ENCODE measurements around the gene CFDP1. TPM values are rescaled to one million over a fixed set of nuclear protein-coding genes. Genes with fewer than 3 reads are reported as not detected.

Gene CFDP1
- polyA plus RNA-seq, 1 donor (not counting 4 experiments of a cell fraction or from before 2014, with no cell fraction given): 42.1 TPM

DNA sequence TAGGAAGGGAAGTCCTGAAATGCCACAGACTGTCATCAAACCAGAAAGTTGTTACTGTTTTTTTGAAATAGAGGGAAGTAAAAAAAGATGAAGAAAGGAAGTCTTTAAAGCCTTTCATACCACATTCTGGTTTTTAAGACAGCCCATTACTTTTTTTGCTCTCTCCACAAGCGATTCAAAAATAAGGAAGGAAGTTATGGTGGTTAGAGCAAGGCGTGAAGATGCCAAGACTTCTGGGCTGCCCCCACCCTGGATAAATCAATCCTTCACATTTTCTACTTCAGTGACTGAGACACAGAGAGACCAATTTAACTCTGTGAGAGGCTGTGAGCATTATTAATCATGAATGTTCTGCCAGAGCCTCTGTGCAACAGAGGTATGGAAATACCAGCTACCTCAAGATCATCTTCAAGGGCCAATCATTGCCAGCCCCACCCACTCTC is 99.6 kb downstream of the CFDP1 start:
- Histone ChIP-seq H3K4me1 (ENCODE audit: control insufficient read depth, extremely low read depth, insufficient read depth, low read length) (no peaks in the 10 kb centered on the region), H3K36me3 (ENCODE audit: control insufficient read depth in 2 of 2, extremely low read depth in 1 of 2, insufficient read depth in 2 of 2, low read length in 2 of 2) (peaks cover 0 to 3% of the 10 kb centered on the region in 2 experiments), H3K9me1 (ENCODE audit: control insufficient read depth, extremely low read depth, insufficient read depth, low read length) (no peaks in the 10 kb centered on the region), H3K27ac (ENCODE audit: control insufficient read depth, insufficient read depth, low read length) (no peak overlapping the region), H3K4me3 (ENCODE audit: control insufficient read depth in 2 of 3, extremely low read depth in 1 of 3, insufficient read depth in 2 of 3, low read depth in 1 of 3, low read length in 3 of 3) (no peak overlapping the region), H3K79me2 (ENCODE audit: control insufficient read depth, insufficient read depth, low read length) (no peaks in the 10 kb centered on the region), H3K9ac (ENCODE audit: control insufficient read depth, extremely low read depth, insufficient read depth, low read length) (no peak overlapping the region), H3K9me3 (ENCODE audit: control insufficient read depth, low read depth, low read length) (no peaks in the 10 kb centered on the region), H3K4me2 (ENCODE audit: control insufficient read depth, extremely low read depth, insufficient read depth, low read depth, low read length) (no peak overlapping the region), H4K20me1 (ENCODE audit: control insufficient read depth, extremely low read depth, insufficient read depth, low read length) (no peaks in the 10 kb centered on the region), H3K27me3 (ENCODE audit: control insufficient read depth, extremely low read depth, insufficient read depth, low read length) (no peaks in the 10 kb centered on the region), H2AFZ (ENCODE audit: control insufficient read depth, low read length) (no peak overlapping the region)
- FAIRE-seq (no peak), DNase-seq (ENCODE audit: low read depth, low spot score) (no peak)
- dilution Hi-C loops (cut with MboI; ENCODE audit: extremely low pct_ligation_motif_present, low sequenced_read_pairs): no loop called here
- TF ChIP-seq CTCF (optimal IDR thresholded peaks at IDR 0.05 in 1 of 3, IDR thresholded peaks at IDR 0.05 in 1 of 3, conservative IDR thresholded peaks at IDR 0.05 in 1 of 3; ENCODE audit: extremely low read depth in 1 of 3, insufficient read depth in 2 of 3, low read length in 3 of 3): no peak
- TF ChIP-seq EZH2 (IDR thresholded peaks at IDR 0.05; ENCODE audit: low read length): no peak

DNA sequence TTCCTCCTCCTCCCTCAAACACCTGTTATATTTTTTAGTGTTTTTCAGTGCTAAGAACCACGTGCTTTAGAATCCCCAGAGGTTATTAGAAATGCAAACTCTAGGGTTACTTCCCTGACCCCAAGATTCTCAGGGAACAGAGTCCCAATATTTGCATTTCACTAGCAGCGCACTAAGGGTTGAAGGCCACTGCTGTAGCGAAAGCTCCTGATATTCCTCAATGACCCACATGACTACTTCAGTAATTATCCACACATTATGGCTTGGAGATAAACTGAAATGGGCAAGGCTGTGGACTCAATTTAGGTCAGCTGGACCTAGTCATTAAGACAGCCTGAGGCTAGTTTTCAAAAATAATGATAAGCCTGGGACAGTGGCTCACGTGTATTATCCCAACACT is 103.4 kb downstream of the CFDP1 start:
- no peak overlapping the region for H3K9ac ChIP-seq (ENCODE audit: control insufficient read depth, extremely low read depth, insufficient read depth, low read length)

More for the DNA sequence above, 103.4 kb downstream of the CFDP1 start:
- H3K4me2 ChIP-seq (ENCODE audit: control insufficient read depth, extremely low read depth, insufficient read depth, low read depth, low read length): no peak overlapping the region
- no peak overlapping the region for H3K27ac ChIP-seq (ENCODE audit: control insufficient read depth, insufficient read depth, low read length)
- H4K20me1 ChIP-seq (ENCODE audit: control insufficient read depth, extremely low read depth, insufficient read depth, low read length): no peaks in the 10 kb centered on the region
- no peaks in the 10 kb centered on the region for H3K79me2 ChIP-seq (ENCODE audit: control insufficient read depth, insufficient read depth, low read length)
- dilution Hi-C loops (cut with MboI; ENCODE audit: extremely low pct_ligation_motif_present, low sequenced_read_pairs): no loop called here
- no peak for DNase-seq (ENCODE audit: low read depth, low spot score)
- TF ChIP-seq EZH2 (IDR thresholded peaks at IDR 0.05; ENCODE audit: low read length) (no peak), CTCF (optimal IDR thresholded peaks at IDR 0.05 in 1 of 3, IDR thresholded peaks at IDR 0.05 in 1 of 3, conservative IDR thresholded peaks at IDR 0.05 in 1 of 3; ENCODE audit: extremely low read depth in 1 of 3, insufficient read depth in 2 of 3, low read length in 3 of 3) (no peak)
- no peaks in the 10 kb centered on the region for H3K4me1 ChIP-seq (ENCODE audit: control insufficient read depth, extremely low read depth, insufficient read depth, low read length)
- no peaks in the 10 kb centered on the region for H3K9me3 ChIP-seq (ENCODE audit: control insufficient read depth, low read depth, low read length)
- no peak for FAIRE-seq
- no peak overlapping the region for H2AFZ ChIP-seq (ENCODE audit: control insufficient read depth, low read length)
- H3K27me3 ChIP-seq (ENCODE audit: control insufficient read depth, extremely low read depth, insufficient read depth, low read length): no peaks in the 10 kb centered on the region
- H3K4me3 ChIP-seq (ENCODE audit: control insufficient read depth in 2 of 3, extremely low read depth in 1 of 3, insufficient read depth in 2 of 3, low read depth in 1 of 3, low read length in 3 of 3): no peak overlapping the region
- no peaks in the 10 kb centered on the region for H3K9me1 ChIP-seq (ENCODE audit: control insufficient read depth, extremely low read depth, insufficient read depth, low read length)
- peaks cover 0 to 2% of the 10 kb centered on the region in 2 experiments for H3K36me3 ChIP-seq (ENCODE audit: control insufficient read depth in 2 of 2, extremely low read depth in 1 of 2, insufficient read depth in 2 of 2, low read length in 2 of 2)

Measured in keratinocyte (primary cell).